Measurements from ENCODE around the gene CASKIN1.
A peak's percentile ranks its signal among the peaks of the same experiment; 100 is the strongest.

The CASKIN1 gene

DNA sequence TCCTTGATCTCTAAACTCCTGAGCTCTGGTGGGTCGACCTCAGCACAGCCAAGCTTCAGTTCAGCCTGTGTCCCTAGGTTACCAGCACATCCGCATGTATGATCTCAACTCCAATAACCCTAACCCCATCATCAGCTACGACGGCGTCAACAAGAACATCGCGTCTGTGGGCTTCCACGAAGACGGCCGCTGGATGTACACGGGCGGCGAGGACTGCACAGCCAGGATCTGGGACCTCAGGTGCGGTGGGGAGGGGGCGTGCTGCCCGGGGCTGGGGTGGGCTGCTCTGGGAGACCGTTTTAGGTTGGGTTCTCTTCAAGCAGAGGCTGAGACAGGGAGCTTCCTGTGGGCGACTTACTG is 10.0 kb upstream of the CASKIN1 start:
- H3K27me3 ChIP-seq (ENCODE audit: insufficient read depth, poor library complexity, severe bottlenecking) = no peaks in the 10 kb centered on the region
- TF ChIP-seq CTCF (IDR thresholded peaks at IDR 0.05; ENCODE audit: insufficient read depth, low read length) (no peak), POLR2AphosphoS5 (IDR thresholded peaks at IDR 0.05; ENCODE audit: low read depth) (no peak), SPI1 (IDR thresholded peaks at IDR 0.05; ENCODE audit: borderline replicate concordance, low read depth) (no peak), GABPA (IDR thresholded peaks at IDR 0.05; ENCODE audit: low read depth) (no peak), REST (IDR thresholded peaks at IDR 0.05; ENCODE audit: insufficient replicate concordance, low read depth) (no peak)
- peak overlapping the region; percentile 97 for H3K27ac ChIP-seq (replicated peaks)
- H3K4me3 ChIP-seq (replicated peaks; ENCODE audit: insufficient read depth, low read length) = peak overlapping the region; percentile 80
- DNase-seq (ENCODE audit: low read depth in 1 of 2, low spot score in 1 of 2) = peak in 1 of 2 experiments; percentile 14

- DNase-seq (ENCODE audit: low read depth in 1 of 2, low spot score in 1 of 2) = no peak
- TF ChIP-seq REST (IDR thresholded peaks at IDR 0.05; ENCODE audit: insufficient replicate concordance, low read depth) = no peak
- peak; percentile 17; the same call in 1 of the 2 replicates for TF ChIP-seq POLR2AphosphoS5 (IDR thresholded peaks at IDR 0.05; ENCODE audit: low read depth)
- H3K4me3 ChIP-seq (replicated peaks; ENCODE audit: insufficient read depth, low read length) = peak overlapping the region; percentile 80
- H3K27ac ChIP-seq (replicated peaks) = peak overlapping the region; percentile 97
- no peaks in the 10 kb centered on the region for H3K27me3 ChIP-seq (ENCODE audit: insufficient read depth, poor library complexity, severe bottlenecking)
Measured at GRCh38 chr16:2205967-2206313, 9.5 kb upstream of the CASKIN1 start.

- peak within 1 kb of the TSS; percentile 97 for H3K27ac ChIP-seq (replicated peaks)
- peak; percentile 85 to 88 for DNase-seq (ENCODE audit: low read depth in 1 of 2, low spot score in 1 of 2)
Measured at GRCh38 chr16:2205104-2205966, 8.9 kb upstream of the CASKIN1 start, which contains the start of gene MLST8. Gene MLST8, plus strand, starts transcription at chr16:2205454. Its CDS starts 632 bp downstream, at chr16:2206086.

More at GRCh38 chr16:2205104-2205966, 8.9 kb upstream of the CASKIN1 start, which contains the start of gene MLST8:
- Histone ChIP-seq H3K4me3 (replicated peaks; ENCODE audit: insufficient read depth, low read length) (peak within 1 kb of the TSS; percentile 80), H3K27me3 (ENCODE audit: insufficient read depth, poor library complexity, severe bottlenecking) (no peaks in the 10 kb centered on the region)
- TF ChIP-seq CTCF (IDR thresholded peaks at IDR 0.05; ENCODE audit: insufficient read depth, low read length) = no peak
- TF ChIP-seq SPI1 (IDR thresholded peaks at IDR 0.05; ENCODE audit: borderline replicate concordance, low read depth) = peak; percentile 51; the same call in 1 of the 2 replicates
- TF ChIP-seq REST (IDR thresholded peaks at IDR 0.05; ENCODE audit: insufficient replicate concordance, low read depth) = peak; percentile 36
- TF ChIP-seq POLR2AphosphoS5 (IDR thresholded peaks at IDR 0.05; ENCODE audit: low read depth) = peak; percentile 94
